H1 (cell line): ENCODE results near the gene STX18. TPM values are rescaled to one million over a fixed set of nuclear protein-coding genes. Genes with fewer than 3 reads are reported as not detected.

Source experiments
- EGR1 ChIP-seq: IDR thresholded peaks from 2 replicates; pipeline ENCODE4 v1.6.1; 2011; ENCODE audit warnings: low read depth, low read length, borderline replicate concordance
- RAD21 ChIP-seq, 2 experiments: IDR thresholded peaks in 1 of 2; conservative IDR thresholded peaks in 1 of 2; 2 replicates each; pipeline ENCODE4 v1.6.1; 2011; ENCODE audit warnings: low read depth in 2 of 2, low read length in 2 of 2, improper control_type of control experiment in 1 of 2, inconsistent platforms in 1 of 2, mild to moderate bottlenecking in 1 of 2, moderate library complexity in 1 of 2
- RXRA ChIP-seq: IDR thresholded peaks from 2 replicates; pipeline ENCODE4 v1.6.1; 2011; ENCODE audit warnings: low read depth, mild to moderate bottlenecking, low read length, moderate library complexity; ENCODE audit not compliant: insufficient read depth
- polyA plus RNA-seq, 7 experiments: library from polyadenylated mRNA; depleted of rRNA in 3 of 7; stranded (reverse) in 5 of 7; unstranded in 2 of 7; fragments of >200 nt in 5 of 7; fragments of 200-250 nt in 2 of 7; gene quantifications; 1 replicate in 5 of 7; 2 replicates in 1 of 7; 4 replicates in 1 of 7; pipeline versions ENCODE4 v1.2.1 to v1.2.3, GENCODE V29; 2011 to 2013; ENCODE audit warnings: missing spikeins in 2 of 7, mixed read lengths in 2 of 7
- total RNA-seq: library from RNA; stranded (reverse); fragmentation: NEBNext Ultra II Directional; extraction: Animal tissue kit (Norgen Biotek cat#: 25700); gene quantifications from 2 replicates; pipeline ENCODE4 v1.2.1, GENCODE V29; 2021

The STX18 gene
- total and polyA plus RNA-seq, 2 of the 8 experiments (the other 6 are each of a cell fraction or from before 2014, with no cell fraction given): 14.6 to 18.3 TPM

DNA sequence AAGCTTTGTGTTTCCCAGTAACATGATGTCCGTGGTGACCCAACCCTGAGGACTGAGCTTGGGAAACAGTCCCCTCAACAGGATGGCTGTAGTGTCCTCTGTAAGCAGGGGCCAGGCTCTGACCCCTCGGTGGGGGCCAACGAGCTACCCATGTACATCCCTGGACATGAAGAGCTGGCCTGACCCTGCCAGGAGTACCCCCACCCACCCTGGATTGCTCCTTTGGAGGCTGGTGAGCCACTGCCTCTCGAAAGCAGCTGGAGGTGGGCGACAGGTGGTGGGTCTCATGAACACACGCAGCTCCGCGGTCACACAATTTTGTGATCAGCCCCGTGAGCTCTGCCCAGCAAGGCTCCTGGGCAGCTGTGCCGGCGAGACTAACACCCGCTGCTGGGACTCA is 121.4 kb downstream of the STX18 start (continued):
- no peak for TF ChIP-seq RAD21 (IDR thresholded peaks at IDR 0.05 in 1 of 2, conservative IDR thresholded peaks at IDR 0.05 in 1 of 2; ENCODE audit: low read depth in 2 of 2, low read length in 2 of 2)
- no peak for TF ChIP-seq EGR1
- no peak for TF ChIP-seq RXRA
